Neuronal stem cell (in vitro differentiated cells): ENCODE results near the gene DHRS4L2.

Experiments used
- DNase-seq: peaks from one replicate; pipeline ENCODE4 v3.0.0-alpha.2; 2013; ENCODE audit warnings: low spot score
- H2AFZ ChIP-seq: one replicate; pipeline ENCODE4 v1.6.1; 2013; ENCODE audit warnings: mild to moderate bottlenecking, low read length, inconsistent platforms
- H2AK5ac ChIP-seq: 2 replicates; pipeline ENCODE4 v1.6.1; 2013; ENCODE audit warnings: low read depth, mild to moderate bottlenecking, inconsistent platforms, low read length, moderate library complexity, mixed read lengths
- H2BK120ac ChIP-seq: 2 replicates; pipeline ENCODE4 v1.6.1; 2013; ENCODE audit warnings: low read depth, mild to moderate bottlenecking, inconsistent platforms, low read length, moderate library complexity, mixed read lengths
- H2BK12ac ChIP-seq: one replicate; pipeline ENCODE4 v1.6.1; 2013; ENCODE audit warnings: low read length, inconsistent platforms
- H2BK15ac ChIP-seq: 2 replicates; pipeline ENCODE4 v1.6.1; 2013; ENCODE audit warnings: mild to moderate bottlenecking, low read length, inconsistent platforms, mixed read lengths
- H2BK5ac ChIP-seq: one replicate; pipeline ENCODE4 v1.6.1; 2013; ENCODE audit warnings: inconsistent platforms, mild to moderate bottlenecking, low read length, moderate library complexity
- H3K14ac ChIP-seq: one replicate; pipeline ENCODE4 v1.6.1; 2013; ENCODE audit warnings: low read length, inconsistent platforms
- H3K18ac ChIP-seq: 2 replicates; pipeline ENCODE4 v1.6.1; 2013; ENCODE audit warnings: low read length, inconsistent platforms
- H3K23ac ChIP-seq: 2 replicates; pipeline ENCODE4 v1.6.1; 2013; ENCODE audit warnings: low read depth, mild to moderate bottlenecking, mixed read lengths, low read length, inconsistent platforms; ENCODE audit not compliant: poor library complexity
- H3K27ac ChIP-seq: replicated peaks from 3 replicates; pipeline ENCODE4 v1.5.1; 2013; ENCODE audit warnings: low read length, inconsistent platforms
- H3K27me3 ChIP-seq, 3 experiments: 2 replicates each; pipeline ENCODE4 v1.6.1; 2013; ENCODE audit warnings: low read length in 3 of 3, mild to moderate bottlenecking in 2 of 3, inconsistent platforms in 1 of 3, low read depth in 1 of 3, mixed read lengths in 1 of 3, moderate library complexity in 1 of 3; ENCODE audit not compliant: control insufficient read depth in 3 of 3, insufficient read depth in 3 of 3
- H3K36me3 ChIP-seq, 2 donors: replicated peaks in 1 of 2; 2 replicates each; pipeline ENCODE4 v1.6.1; 2013; ENCODE audit warnings: low read length in 2 of 2; ENCODE audit not compliant: control insufficient read depth in 2 of 2, insufficient read depth in 2 of 2
- H3K4ac ChIP-seq: 2 replicates; pipeline ENCODE4 v1.6.1; 2013; ENCODE audit warnings: inconsistent platforms, mild to moderate bottlenecking, low read length, moderate library complexity
- H3K4me1 ChIP-seq, 2 donors: 1 replicate in 1 of 2; 2 replicates in 1 of 2; pipeline ENCODE4 v1.6.1; 2013; ENCODE audit warnings: low read length in 2 of 2, low read depth in 1 of 2; ENCODE audit not compliant: control insufficient read depth in 2 of 2, insufficient read depth in 1 of 2
- H3K4me2 ChIP-seq: one replicate; pipeline ENCODE4 v1.6.1; 2013; ENCODE audit warnings: mild to moderate bottlenecking, low read length, inconsistent platforms; ENCODE audit not compliant: insufficient read depth, poor library complexity, severe bottlenecking
- H3K4me3 ChIP-seq, 2 donors: 2 replicates each; pipeline ENCODE4 v1.5.1; 2013; ENCODE audit warnings: low read length in 2 of 2, mild to moderate bottlenecking in 2 of 2, inconsistent platforms in 1 of 2, moderate library complexity in 1 of 2
- H3K79me1 ChIP-seq: one replicate; pipeline ENCODE4 v1.6.1; 2013; ENCODE audit warnings: low read depth, mild to moderate bottlenecking, inconsistent platforms, low read length, moderate library complexity
- H3K9ac ChIP-seq: one replicate; pipeline ENCODE4 v1.6.1; 2013; ENCODE audit warnings: mild to moderate bottlenecking, low read depth, low read length, inconsistent platforms; ENCODE audit not compliant: poor library complexity
- H3K9me3 ChIP-seq, 2 donors: replicated peaks in 1 of 2; 2 replicates each; pipeline versions ENCODE3 to v1.6.1; 2013; ENCODE audit warnings: low read length in 2 of 2, mild to moderate bottlenecking in 2 of 2, inconsistent platforms in 1 of 2, low read depth in 1 of 2, mixed read lengths in 1 of 2, moderate library complexity in 1 of 2; ENCODE audit not compliant: control insufficient read depth in 2 of 2, insufficient read depth in 1 of 2
- H4K8ac ChIP-seq: one replicate; pipeline ENCODE4 v1.6.1; 2013; ENCODE audit warnings: low read depth, mild to moderate bottlenecking, inconsistent platforms, low read length, moderate library complexity
- H4K91ac ChIP-seq: one replicate; pipeline ENCODE4 v1.6.1; 2013; ENCODE audit warnings: low read length, low read depth, mild to moderate bottlenecking, inconsistent platforms; ENCODE audit not compliant: poor library complexity
- WGBS, 2 donors: extraction: QIAGEN DNeasy Blood & Tissue Kit; methylation state at CpG; one replicate each; pipeline ENCODE4 v1.1.7; 2013; ENCODE audit warnings: missing lambda C conversion rate in 2 of 2, mixed read lengths in 1 of 2; ENCODE audit not compliant: insufficient read length in 2 of 2, insufficient replicate concordance in 1 of 2; ENCODE audit errors: extremely low coverage in 2 of 2; 5-methylcytosine and 5-hydroxymethylcytosine counted together

Gene DHRS4L2

GRCh38 chr14:24053548-24054323 lies 65.0 kb downstream of the DHRS4L2 start:
- Histone ChIP-seq H3K27me3 (peaks cover 0 to 22% (median 0%) of the 10 kb centered on the region in 3 experiments), H3K79me1 (no peaks in the 10 kb centered on the region), H4K91ac (no peak overlapping the region), H2BK120ac (no peak overlapping the region), H4K8ac (no peak overlapping the region), H2AFZ (no peak overlapping the region), H3K9me3 (no peaks in the 10 kb centered on the region), H2BK15ac (no peak overlapping the region), H3K9ac (no peak overlapping the region), H2BK5ac (no peak overlapping the region), H3K4me1 (peaks cover 10 to 13% of the 10 kb centered on the region in 2 donors), H3K27ac (no peak overlapping the region), H3K36me3 (no peaks in the 10 kb centered on the region), H3K4me2 (no peak overlapping the region), H3K4ac (no peak overlapping the region), H3K14ac (no peak overlapping the region), H2BK12ac (no peak overlapping the region), H3K23ac (no peak overlapping the region), H3K4me3 (no peak overlapping the region), H2AK5ac (no peak overlapping the region), H3K18ac (no peak overlapping the region)
- WGBS, 2 donors, result no CpG with 5 or more reads among the region's 10 CpGs
- DNase-seq, result no peak

GRCh38 chr14:24054324-24054641 lies 65.6 kb downstream of the DHRS4L2 start:
- Histone ChIP-seq H3K18ac (no peak overlapping the region), H3K79me1 (no peaks in the 10 kb centered on the region), H3K36me3 (no peaks in the 10 kb centered on the region), H2BK120ac (no peak overlapping the region), H3K27ac (no peak overlapping the region), H3K23ac (no peak overlapping the region), H3K9ac (no peak overlapping the region), H2BK12ac (no peak overlapping the region), H4K8ac (no peak overlapping the region), H2BK5ac (no peak overlapping the region), H3K4ac (no peak overlapping the region), H4K91ac (no peak overlapping the region), H2AFZ (no peak overlapping the region), H2BK15ac (no peak overlapping the region), H3K4me3 (no peak overlapping the region), H3K4me1 (peaks cover 13 to 14% of the 10 kb centered on the region in 2 donors), H3K14ac (no peak overlapping the region), H3K9me3 (no peaks in the 10 kb centered on the region), H3K4me2 (no peak overlapping the region), H2AK5ac (no peak overlapping the region), H3K27me3 (peaks cover 0 to 20% (median 0%) of the 10 kb centered on the region in 3 experiments)
- WGBS, 2 donors, result no CpG with 5 or more reads among the region's 6 CpGs
- DNase-seq, result no peak

- no peak overlapping the region for H3K14ac ChIP-seq
- no peak overlapping the region for H3K27ac ChIP-seq
- no peak overlapping the region for H4K8ac ChIP-seq
- no peak overlapping the region for H2AFZ ChIP-seq
- no peak overlapping the region for H2BK15ac ChIP-seq
- no peaks in the 10 kb centered on the region for H3K36me3 ChIP-seq
- H3K23ac ChIP-seq, result no peak overlapping the region
- H3K18ac ChIP-seq, result no peak overlapping the region
- H2AK5ac ChIP-seq, result no peak overlapping the region
- H3K9me3 ChIP-seq, result no peaks in the 10 kb centered on the region
- H3K79me1 ChIP-seq, result no peaks in the 10 kb centered on the region
- H2BK120ac ChIP-seq, result no peak overlapping the region
- H3K4me1 ChIP-seq, result peaks cover 13 to 14% of the 10 kb centered on the region in 2 donors
- DNase-seq, result no peak
- no peak overlapping the region for H2BK5ac ChIP-seq
- H4K91ac ChIP-seq, result no peak overlapping the region
- H3K4me2 ChIP-seq, result no peak overlapping the region
- H3K4me3 ChIP-seq, result no peak overlapping the region
- no peak overlapping the region for H3K4ac ChIP-seq
- H3K9ac ChIP-seq, result no peak overlapping the region
- no peak overlapping the region for H2BK12ac ChIP-seq
- WGBS, 2 donors, result no CpG with 5 or more reads among the region's 9 CpGs
- peaks cover 0 to 19% (median 0%) of the 10 kb centered on the region in 3 experiments for H3K27me3 ChIP-seq
Measured at GRCh38 chr14:24054646-24055045, 65.9 kb downstream of the DHRS4L2 start.
